ENCODE data around the gene GRAMD1A. TPM values are rescaled to one million over a fixed set of nuclear protein-coding genes. Genes with fewer than 3 reads are reported as not detected.

GRAMD1A gene
- total RNA-seq, 2 experiments from 2014 or later, result 84.2 to 124 TPM

- Histone ChIP-seq H3K9me3 (ENCODE audit: low read length) (peaks cover 12% of the 10 kb centered on the region; the same call in 1 of the 2 replicates), H4K20me1 (ENCODE audit: insufficient read depth, low read length) (no peaks in the 10 kb centered on the region), H3K79me2 (ENCODE audit: insufficient read depth, low read depth, low read length) (no peaks in the 10 kb centered on the region), H3K4me3 (ENCODE audit: low read depth, low read length, poor library complexity, severe bottlenecking) (no peak overlapping the region), H3K4me1 (ENCODE audit: insufficient read depth, low read length, poor library complexity, severe bottlenecking) (peaks cover 40% of the 10 kb centered on the region), H3K9me2 (ENCODE audit: insufficient read depth, low read length) (no peaks in the 10 kb centered on the region), H2AFZ (ENCODE audit: low read length) (peak overlapping the region; percentile 66; the same call in 1 of the 2 replicates), H3K27ac (ENCODE audit: low read depth, low read length, poor library complexity, severe bottlenecking) (peak overlapping the region; percentile 39), H3K4me2 (ENCODE audit: low read length) (peak overlapping the region; percentile 35), H3K36me3 (ENCODE audit: insufficient read depth, low read length) (no peaks in the 10 kb centered on the region; the same call in 1 of the 2 replicates)
- ChIA-PET CTCF (ENCODE audit: unreplicated experiment) (interaction anchor here (0.6 to 1.0 kb wide), 4 partner anchors 16 to 71 kb away, joined by 3 to 8 read pairs (median 4); no protein-coding TSS in a partner anchor), POLR2A (interaction anchor here (0.7 to 2.4 kb wide), 10 partner anchors 10 to 67 kb away, joined by 3 to 33 read pairs (median 5); no protein-coding TSS in a partner anchor)
- BruUV-seq (replicated peaks), result no TSS peak
- TF ChIP-seq CTCF (conservative IDR thresholded peaks at IDR 0.05; ENCODE audit: low read length), result no peak
- TF ChIP-seq EZH2phosphoT487 (IDR thresholded peaks at IDR 0.05; ENCODE audit: borderline replicate concordance, low read depth, low read length), result no peak
- no peak for DNase-seq (ENCODE audit: low spot score)
- intact Hi-C loops (cut with micrococcal nuclease; ENCODE audit: unreplicated experiment), result no loop called here
These were observed 69.6 kb downstream of the GRAMD1A start for GRCh38 chr19:35069696-35070095.

- DNase-seq (ENCODE audit: low spot score), result no peak
- peaks cover 12% of the 10 kb centered on the region; the same call in 1 of the 2 replicates for H3K9me3 ChIP-seq (ENCODE audit: low read length)
- no peak overlapping the region for H2AFZ ChIP-seq (ENCODE audit: low read length)
- no peaks in the 10 kb centered on the region for H3K79me2 ChIP-seq (ENCODE audit: insufficient read depth, low read depth, low read length)
- H4K20me1 ChIP-seq (ENCODE audit: insufficient read depth, low read length), result no peaks in the 10 kb centered on the region
- no peak overlapping the region for H3K27ac ChIP-seq (ENCODE audit: low read depth, low read length, poor library complexity, severe bottlenecking)
- no peaks in the 10 kb centered on the region; the same call in 1 of the 2 replicates for H3K36me3 ChIP-seq (ENCODE audit: insufficient read depth, low read length)
- BruUV-seq (replicated peaks), result no TSS peak
- ChIA-PET POLR2A (interaction anchor here (0.6 to 2.4 kb wide), 9 partner anchors 11 to 66 kb away, joined by 3 to 33 read pairs (median 5); no protein-coding TSS in a partner anchor), CTCF (ENCODE audit: unreplicated experiment) (no interaction called here)
- no peak overlapping the region for H3K4me2 ChIP-seq (ENCODE audit: low read length)
- intact Hi-C loops (cut with micrococcal nuclease; ENCODE audit: unreplicated experiment), result no loop called here
- H3K4me3 ChIP-seq (ENCODE audit: low read depth, low read length, poor library complexity, severe bottlenecking), result no peak overlapping the region
- peaks cover 40% of the 10 kb centered on the region for H3K4me1 ChIP-seq (ENCODE audit: insufficient read depth, low read length, poor library complexity, severe bottlenecking)
- TF ChIP-seq CTCF (conservative IDR thresholded peaks at IDR 0.05; ENCODE audit: low read length) (no peak), EZH2phosphoT487 (IDR thresholded peaks at IDR 0.05; ENCODE audit: borderline replicate concordance, low read depth, low read length) (no peak)
- no peaks in the 10 kb centered on the region for H3K9me2 ChIP-seq (ENCODE audit: insufficient read depth, low read length)
These were observed 70.3 kb downstream of the GRAMD1A start for GRCh38 chr19:35070471-35070870.

GRCh38 chr19:35073516-35073915, 73.4 kb downstream of the GRAMD1A start:
- no peak overlapping the region for H3K4me3 ChIP-seq (ENCODE audit: low read depth, low read length, poor library complexity, severe bottlenecking)
- H3K79me2 ChIP-seq (ENCODE audit: insufficient read depth, low read depth, low read length), result no peaks in the 10 kb centered on the region
- H2AFZ ChIP-seq (ENCODE audit: low read length), result no peak overlapping the region
- H3K27ac ChIP-seq (ENCODE audit: low read depth, low read length, poor library complexity, severe bottlenecking), result no peak overlapping the region
- DNase-seq (ENCODE audit: low spot score), result no peak
- H3K36me3 ChIP-seq (ENCODE audit: insufficient read depth, low read length), result no peaks in the 10 kb centered on the region; the same call in 1 of the 2 replicates
- no peaks in the 10 kb centered on the region for H4K20me1 ChIP-seq (ENCODE audit: insufficient read depth, low read length)
- H3K4me1 ChIP-seq (ENCODE audit: insufficient read depth, low read length, poor library complexity, severe bottlenecking), result peaks cover 22% of the 10 kb centered on the region
- TF ChIP-seq CTCF (conservative IDR thresholded peaks at IDR 0.05; ENCODE audit: low read length) (no peak), EZH2phosphoT487 (IDR thresholded peaks at IDR 0.05; ENCODE audit: borderline replicate concordance, low read depth, low read length) (no peak)
- H3K4me2 ChIP-seq (ENCODE audit: low read length), result no peak overlapping the region
- peaks cover 12% of the 10 kb centered on the region; the same call in 1 of the 2 replicates for H3K9me3 ChIP-seq (ENCODE audit: low read length)
- no peaks in the 10 kb centered on the region for H3K9me2 ChIP-seq (ENCODE audit: insufficient read depth, low read length)
- no TSS peak for BruUV-seq (replicated peaks)
- ChIA-PET POLR2A (interaction anchor here (0.7 kb wide), 1 partner anchor 11 kb away, joined by 3 read pairs; no protein-coding TSS in a partner anchor), CTCF (ENCODE audit: unreplicated experiment) (no interaction called here)
- intact Hi-C loops (cut with micrococcal nuclease; ENCODE audit: unreplicated experiment), result no loop called here
